ENCODE data around the gene STYXL1. TPM values are rescaled to one million over a fixed set of nuclear protein-coding genes. Genes with fewer than 3 reads are reported as not detected.
"Not testable (repeated sequence)": the region's sequence is repeated elsewhere in the genome, so short reads cannot be mapped to it uniquely, and the experiment has no call there.

STYXL1 gene
- total RNA-seq, 4 donors from 2014 or later = 33.4 to 63.9 (median 42.2) TPM

GRCh38 chr7:76053461-76053860 is 5.7 kb upstream of the STYXL1 start:
- H3K4me3 ChIP-seq (ENCODE audit: low read depth, poor library complexity, severe bottlenecking) = no peak overlapping the region
- TF ChIP-seq POLR2A (IDR thresholded peaks at IDR 0.05) = no peak
- TF ChIP-seq, protein P1, sequence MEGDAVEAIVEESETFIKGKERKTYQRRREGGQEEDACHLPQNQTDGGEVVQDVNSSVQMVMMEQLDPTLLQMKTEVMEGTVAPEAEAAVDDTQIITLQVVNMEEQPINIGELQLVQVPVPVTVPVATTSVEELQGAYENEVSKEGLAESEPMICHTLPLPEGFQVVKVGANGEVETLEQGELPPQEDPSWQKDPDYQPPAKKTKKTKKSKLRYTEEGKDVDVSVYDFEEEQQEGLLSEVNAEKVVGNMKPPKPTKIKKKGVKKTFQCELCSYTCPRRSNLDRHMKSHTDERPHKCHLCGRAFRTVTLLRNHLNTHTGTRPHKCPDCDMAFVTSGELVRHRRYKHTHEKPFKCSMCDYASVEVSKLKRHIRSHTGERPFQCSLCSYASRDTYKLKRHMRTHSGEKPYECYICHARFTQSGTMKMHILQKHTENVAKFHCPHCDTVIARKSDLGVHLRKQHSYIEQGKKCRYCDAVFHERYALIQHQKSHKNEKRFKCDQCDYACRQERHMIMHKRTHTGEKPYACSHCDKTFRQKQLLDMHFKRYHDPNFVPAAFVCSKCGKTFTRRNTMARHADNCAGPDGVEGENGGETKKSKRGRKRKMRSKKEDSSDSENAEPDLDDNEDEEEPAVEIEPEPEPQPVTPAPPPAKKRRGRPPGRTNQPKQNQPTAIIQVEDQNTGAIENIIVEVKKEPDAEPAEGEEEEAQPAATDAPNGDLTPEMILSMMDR (IDR thresholded peaks at IDR 0.05) = no peak
- intact Hi-C loops (cut with DNase I; ENCODE audit: low total_unique reads) = no loop called here
- DNase-seq (ENCODE audit: low spot score in 2 of 2) = no peak
- WGBS, 2 donors = 72 to 88% methylated on average over 6 of the region's 6 CpGs

DNA sequence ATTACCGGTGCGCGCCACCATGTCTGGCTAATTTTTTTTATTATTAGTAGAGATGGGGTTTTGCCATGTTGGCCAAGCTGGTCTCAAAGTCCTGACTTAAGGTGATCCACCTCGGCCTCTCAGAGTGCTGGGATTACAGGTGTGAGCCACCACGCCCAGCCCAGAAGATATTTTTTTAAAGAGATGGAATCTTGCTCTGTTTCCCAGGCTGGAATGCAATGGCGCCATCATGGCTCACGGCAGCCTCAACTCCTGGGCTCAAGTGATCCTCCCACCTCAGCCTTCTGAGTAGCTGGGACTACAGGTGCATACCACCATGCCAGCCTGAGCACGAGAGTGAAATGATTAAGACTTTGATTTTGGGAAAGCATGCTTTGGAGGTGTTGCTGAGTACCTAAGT is 4.9 kb upstream of the STYXL1 start:
- intact Hi-C loops (cut with DNase I; ENCODE audit: low total_unique reads); H3K4me3 ChIP-seq (ENCODE audit: low read depth, poor library complexity, severe bottlenecking); DNase-seq (ENCODE audit: low spot score in 2 of 2): not testable (repeated sequence)
- whole genome bisulfite sequencing, 2 donors = 74 to 81% methylated on average over 8 of the region's 8 CpGs

GRCh38 chr7:76051840-76052239 is 4.0 kb upstream of the STYXL1 start:
- TF ChIP-seq, protein P1 (IDR thresholded peaks at IDR 0.05) = no peak
- no peak for TF ChIP-seq POLR2A (IDR thresholded peaks at IDR 0.05)
- no peak for DNase-seq (ENCODE audit: low spot score in 2 of 2)
- intact Hi-C loops (cut with DNase I; ENCODE audit: low total_unique reads) = no loop called here
- H3K4me3 ChIP-seq (ENCODE audit: low read depth, poor library complexity, severe bottlenecking) = no peak overlapping the region
- WGBS, 2 donors = 86 to 93% methylated on average over 4 of the region's 4 CpGs

DNA sequence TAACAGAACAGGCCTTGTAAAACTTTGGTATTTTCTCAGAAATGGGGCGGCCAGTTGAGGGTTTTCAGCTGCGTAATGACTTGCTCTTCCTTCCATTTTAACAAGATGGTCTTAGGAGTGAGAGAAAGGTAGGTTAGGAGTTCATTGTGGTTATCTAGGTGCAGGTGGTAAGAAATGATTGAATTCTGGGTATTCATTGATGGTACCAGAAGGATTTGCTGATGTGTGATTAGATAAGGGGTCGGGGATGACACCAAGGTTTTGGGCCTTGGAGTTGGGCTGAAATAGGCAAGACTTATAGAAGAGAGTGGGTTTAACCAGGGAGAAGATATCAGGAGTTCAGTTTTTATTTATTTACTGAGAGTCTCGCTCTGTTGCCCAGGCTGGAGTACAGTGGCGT is 2.7 kb upstream of the STYXL1 start:
- no peak overlapping the region for H3K4me3 ChIP-seq (ENCODE audit: low read depth, poor library complexity, severe bottlenecking)
- no peak for DNase-seq (ENCODE audit: low spot score in 2 of 2)
- 97% methylated on average over 5 of the region's 5 CpGs for WGBS, 2 donors
- TF ChIP-seq, protein P1 (IDR thresholded peaks at IDR 0.05) = no peak
- no peak for TF ChIP-seq POLR2A (IDR thresholded peaks at IDR 0.05)
- intact Hi-C loops (cut with DNase I; ENCODE audit: low total_unique reads) = no loop called here

DNA sequence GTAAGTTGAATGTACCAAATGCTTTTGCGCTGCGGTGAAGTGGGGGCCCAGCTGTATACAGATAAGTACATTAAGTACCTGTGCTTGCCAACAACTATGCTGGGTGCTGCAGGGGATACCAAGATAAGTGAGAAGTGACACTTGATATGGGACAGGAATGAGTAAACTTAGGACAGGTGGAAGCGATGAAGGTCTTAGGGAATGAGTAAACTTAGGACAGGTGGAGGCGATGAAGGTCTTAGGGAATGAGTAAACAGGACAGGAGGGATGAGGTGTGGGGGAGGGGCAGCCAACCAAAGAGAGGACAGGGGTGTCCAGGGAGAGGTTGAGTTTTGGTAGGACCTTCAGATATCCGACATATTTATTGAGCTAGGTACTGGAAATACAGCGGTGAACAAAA is 1.5 kb upstream of the STYXL1 start:
- no peak for DNase-seq (ENCODE audit: low spot score in 2 of 2)
- no peak overlapping the region for H3K4me3 ChIP-seq (ENCODE audit: low read depth, poor library complexity, severe bottlenecking)
- TF ChIP-seq POLR2A (IDR thresholded peaks at IDR 0.05) = no peak
- TF ChIP-seq, protein P1 (IDR thresholded peaks at IDR 0.05) = no peak
- intact Hi-C loops (cut with DNase I; ENCODE audit: low total_unique reads) = no loop called here
- WGBS, 2 donors = 94 to 96% methylated on average over 6 of the region's 6 CpGs

DNA sequence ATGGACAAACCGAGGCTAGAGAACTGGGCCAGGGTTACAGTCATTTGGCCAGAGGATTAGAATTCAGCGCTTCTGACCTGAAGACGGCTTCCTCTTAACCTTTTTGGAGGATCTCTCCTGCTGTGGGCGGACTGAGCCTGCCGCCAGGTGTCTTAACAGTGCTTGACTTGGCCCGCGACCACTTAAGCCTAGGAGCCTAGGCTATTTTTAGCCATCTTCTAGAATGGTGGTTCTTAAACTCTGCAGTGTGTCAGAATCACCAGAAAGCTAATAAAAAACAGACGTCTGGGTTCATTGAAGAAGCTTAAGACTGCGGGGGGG is 828 bp upstream of the STYXL1 start:
- intact Hi-C loops (cut with DNase I; ENCODE audit: low total_unique reads) = no loop called here
- H3K4me3 ChIP-seq (ENCODE audit: low read depth, poor library complexity, severe bottlenecking) = peak overlapping the region; percentile 82
- TF ChIP-seq POLR2A (IDR thresholded peaks at IDR 0.05) = no peak
- TF ChIP-seq, protein P1 (IDR thresholded peaks at IDR 0.05) = no peak
- WGBS, 2 donors = 2 to 3% methylated on average over 9 of the region's 9 CpGs
- DNase-seq (ENCODE audit: low spot score in 2 of 2) = no peak
